Esophagus muscularis mucosa (tissue), 4 donors: ENCODE results near the gene FRK. TPM values are rescaled to one million over a fixed set of nuclear protein-coding genes. Genes with fewer than 3 reads are reported as not detected.

Experiments used
- DNase-seq: peaks from one replicate; pipeline ENCODE4 v3.0.0-alpha.2; 2017; ENCODE audit errors: extremely low spot score
- H3K27ac ChIP-seq, 4 donors: fragments of 200-600 bp; sonication (generic); replicated peaks in 1 of 4; 1 replicate in 3 of 4; 2 replicates in 1 of 4; pipeline ENCODE4 v1.5.1; 2016 to 2019; ENCODE audit warnings: mild to moderate bottlenecking in 1 of 4
- H3K27me3 ChIP-seq, 4 donors: fragments of 200-600 bp; sonication (generic); one replicate each; pipeline versions ENCODE4 v1.5.1 to v1.6.0; 2016 to 2019
- H3K36me3 ChIP-seq, 4 donors: fragments of 200-600 bp; sonication (generic); one replicate each; pipeline ENCODE4 v1.5.1; 2016 to 2019
- H3K4me1 ChIP-seq, 4 donors: fragments of 200-600 bp; sonication (generic); one replicate each; pipeline ENCODE4 v1.5.1; 2016 to 2019
- H3K4me3 ChIP-seq, 4 donors: fragments of 200-600 bp; sonication (generic); 1 replicate in 2 of 4; 2 replicates in 2 of 4; pipeline ENCODE4 v1.5.1; 2016 to 2019; ENCODE audit warnings: mild to moderate bottlenecking in 4 of 4, moderate library complexity in 1 of 4
- H3K9me3 ChIP-seq, 4 donors: fragments of 200-600 bp; sonication (generic); 1 replicate in 3 of 4; 2 replicates in 1 of 4; pipeline ENCODE4 v1.5.1; 2016 to 2019
- EP300 ChIP-seq: sonication (generic); formaldehyde crosslinking; IDR thresholded peaks from one replicate; pipeline ENCODE4 v1.6.1; 2017; ENCODE audit warnings: antibody characterized with exemption
- POLR2A ChIP-seq: fragments of 450-650 bp; IDR thresholded peaks from one replicate; pipeline ENCODE4 v1.6.1; 2017; ENCODE audit warnings: antibody characterized with exemption, moderate library complexity, mild to moderate bottlenecking, low read depth
- POLR2AphosphoS5 ChIP-seq, 2 donors: sonication (generic); formaldehyde crosslinking; IDR thresholded peaks; one replicate each; pipeline ENCODE4 v1.6.1; 2017; ENCODE audit warnings: antibody characterized with exemption in 2 of 2
- WGBS: methylation state at CpG from one replicate; pipeline ENCODE4 v1.1.5; 2018; 5-methylcytosine and 5-hydroxymethylcytosine counted together
- intact Hi-C: fragments of 100-400 bp; cut with DNase I; formaldehyde crosslinking; loops from one replicate; pipeline ENCODE4 v1.15.1; 2023
- total RNA-seq, 4 donors: library from RNA; depleted of rRNA; stranded (reverse); fragments of >200 nt; gene quantifications; one replicate each; pipeline versions ENCODE4 v1.1.0 to v1.2.1, GENCODE V29; 2016
- TF ChIP-seq, protein P1 (sequence below), 3 experiments: fragments of 200-600 bp in 2 of 3; fragments of 450-650 bp in 1 of 3; sonication (generic) in 2 of 3; IDR thresholded peaks; one replicate each; pipeline ENCODE4 v1.5.1; 2017 to 2019; ENCODE audit warnings: antibody characterized with exemption in 3 of 3, mild to moderate bottlenecking in 2 of 3, moderate library complexity in 1 of 3

Gene FRK
- total RNA-seq, 4 donors from 2014 or later, result 0.17 to 0.57 (median 0.40) TPM

DNA sequence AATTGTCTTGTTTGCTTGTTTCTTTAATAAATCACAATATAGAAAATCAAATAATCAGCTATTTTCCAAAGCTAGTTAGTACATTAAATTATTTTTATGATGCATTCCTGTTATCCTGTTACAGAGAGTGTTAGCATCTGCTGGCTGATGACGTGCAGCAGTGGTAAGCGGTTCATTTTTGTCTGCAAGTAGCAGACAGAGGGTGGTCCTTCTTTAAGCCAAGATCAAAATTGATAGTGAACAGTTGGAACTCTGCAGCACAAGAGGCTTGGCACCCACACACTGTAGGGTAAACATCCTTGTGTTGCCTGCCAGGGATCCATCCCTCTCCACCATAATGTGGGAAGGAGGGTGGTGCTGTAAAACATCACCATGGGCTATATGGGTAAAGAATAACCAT is 158.3 kb downstream of the FRK start:
- no peak for TF ChIP-seq POLR2A
- no peak for TF ChIP-seq POLR2AphosphoS5 (IDR thresholded peaks at IDR 0.05)
- TF ChIP-seq, protein P1, sequence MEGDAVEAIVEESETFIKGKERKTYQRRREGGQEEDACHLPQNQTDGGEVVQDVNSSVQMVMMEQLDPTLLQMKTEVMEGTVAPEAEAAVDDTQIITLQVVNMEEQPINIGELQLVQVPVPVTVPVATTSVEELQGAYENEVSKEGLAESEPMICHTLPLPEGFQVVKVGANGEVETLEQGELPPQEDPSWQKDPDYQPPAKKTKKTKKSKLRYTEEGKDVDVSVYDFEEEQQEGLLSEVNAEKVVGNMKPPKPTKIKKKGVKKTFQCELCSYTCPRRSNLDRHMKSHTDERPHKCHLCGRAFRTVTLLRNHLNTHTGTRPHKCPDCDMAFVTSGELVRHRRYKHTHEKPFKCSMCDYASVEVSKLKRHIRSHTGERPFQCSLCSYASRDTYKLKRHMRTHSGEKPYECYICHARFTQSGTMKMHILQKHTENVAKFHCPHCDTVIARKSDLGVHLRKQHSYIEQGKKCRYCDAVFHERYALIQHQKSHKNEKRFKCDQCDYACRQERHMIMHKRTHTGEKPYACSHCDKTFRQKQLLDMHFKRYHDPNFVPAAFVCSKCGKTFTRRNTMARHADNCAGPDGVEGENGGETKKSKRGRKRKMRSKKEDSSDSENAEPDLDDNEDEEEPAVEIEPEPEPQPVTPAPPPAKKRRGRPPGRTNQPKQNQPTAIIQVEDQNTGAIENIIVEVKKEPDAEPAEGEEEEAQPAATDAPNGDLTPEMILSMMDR (IDR thresholded peaks at IDR 0.05), result no peak
- TF ChIP-seq EP300, result no peak
- no peaks in the 10 kb centered on the region for H3K9me3 ChIP-seq
- intact Hi-C loops, result no loop called here
- H3K4me1 ChIP-seq, result peaks cover 0 to 9% (median 0%) of the 10 kb centered on the region in 4 donors
- H3K27ac ChIP-seq, result no peak overlapping the region
- WGBS, result 86% methylated on average over 2 of the region's 2 CpGs
- no peaks in the 10 kb centered on the region for H3K36me3 ChIP-seq
- no peak overlapping the region for H3K4me3 ChIP-seq
- DNase-seq, result no peak
- H3K27me3 ChIP-seq, result no peaks in the 10 kb centered on the region

DNA sequence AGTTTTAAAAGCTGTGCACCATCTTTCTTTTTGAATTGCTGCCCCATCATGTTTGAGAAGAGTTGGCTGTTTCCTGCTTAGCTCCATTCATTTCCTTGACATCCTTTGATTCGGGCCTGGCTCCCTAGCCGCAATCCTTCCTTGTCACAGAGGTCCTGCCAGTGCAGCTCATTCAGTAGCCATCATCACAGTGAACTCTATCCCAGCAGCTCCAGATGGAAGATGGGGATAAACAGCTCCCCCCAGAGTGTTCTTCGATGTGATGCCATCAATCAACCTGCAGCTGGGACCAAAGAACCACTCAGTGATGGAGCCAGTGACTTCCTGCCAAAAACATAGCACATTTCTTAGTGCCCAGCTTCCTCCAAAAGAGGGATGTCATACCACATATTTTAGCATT is 158.8 kb downstream of the FRK start:
- no peaks in the 10 kb centered on the region for H3K27me3 ChIP-seq
- no peaks in the 10 kb centered on the region for H3K9me3 ChIP-seq
- WGBS, result 58% methylated on average over 3 of the region's 3 CpGs
- H3K27ac ChIP-seq, result no peak overlapping the region
- intact Hi-C loops, result no loop called here
- no peaks in the 10 kb centered on the region for H3K36me3 ChIP-seq
- TF ChIP-seq POLR2AphosphoS5 (IDR thresholded peaks at IDR 0.05), result no peak
- no peak for TF ChIP-seq POLR2A
- TF ChIP-seq EP300, result no peak
- TF ChIP-seq, protein P1 (IDR thresholded peaks at IDR 0.05), result no peak
- H3K4me3 ChIP-seq, result no peak overlapping the region
- DNase-seq, result no peak
- H3K4me1 ChIP-seq, result peaks cover 0 to 9% (median 0%) of the 10 kb centered on the region in 4 donors

DNA sequence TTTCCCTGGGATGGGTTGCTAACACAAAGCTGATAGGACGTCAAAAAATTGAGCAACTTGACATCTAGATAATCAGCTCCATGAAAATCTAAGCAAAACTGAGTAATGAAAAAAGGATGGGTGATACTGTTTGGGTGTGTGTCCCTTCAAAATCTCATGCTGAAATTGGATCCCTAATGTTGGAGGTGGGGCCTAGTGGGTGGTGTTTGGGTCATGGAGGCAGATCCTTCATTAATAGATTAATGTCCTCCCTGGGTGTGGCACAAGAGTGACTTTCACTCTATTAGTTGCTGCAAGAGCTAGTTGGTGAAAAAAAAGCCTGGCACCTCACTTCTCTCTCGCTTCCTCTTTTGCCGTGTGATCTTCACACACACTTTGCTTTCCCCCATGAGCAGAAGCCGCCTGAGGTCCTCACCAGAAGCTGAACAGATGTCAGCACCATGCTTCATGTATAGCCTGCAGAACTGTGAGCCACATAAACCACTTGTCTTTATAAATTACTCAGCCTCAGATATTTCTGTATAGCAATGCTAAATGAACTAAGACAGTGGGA is 160.9 kb downstream of the FRK start:
- no peaks in the 10 kb centered on the region for H3K36me3 ChIP-seq
- H3K4me1 ChIP-seq, result peaks cover 0 to 3% (median 0%) of the 10 kb centered on the region in 4 donors
- no peak for DNase-seq
- H3K9me3 ChIP-seq, result no peaks in the 10 kb centered on the region
- intact Hi-C loops, result loop anchor here (5.0 kb wide), 1 partner anchor 1153 kb away; no protein-coding TSS in a partner anchor
- TF ChIP-seq POLR2A (no peak), POLR2AphosphoS5 (IDR thresholded peaks at IDR 0.05) (no peak), EP300 (no peak)
- TF ChIP-seq, protein P1 (IDR thresholded peaks at IDR 0.05), result no peak
- 87% methylated on average over 4 of the region's 4 CpGs for WGBS
- H3K27ac ChIP-seq, result no peak overlapping the region
- no peak overlapping the region for H3K4me3 ChIP-seq
- H3K27me3 ChIP-seq, result no peaks in the 10 kb centered on the region

DNA sequence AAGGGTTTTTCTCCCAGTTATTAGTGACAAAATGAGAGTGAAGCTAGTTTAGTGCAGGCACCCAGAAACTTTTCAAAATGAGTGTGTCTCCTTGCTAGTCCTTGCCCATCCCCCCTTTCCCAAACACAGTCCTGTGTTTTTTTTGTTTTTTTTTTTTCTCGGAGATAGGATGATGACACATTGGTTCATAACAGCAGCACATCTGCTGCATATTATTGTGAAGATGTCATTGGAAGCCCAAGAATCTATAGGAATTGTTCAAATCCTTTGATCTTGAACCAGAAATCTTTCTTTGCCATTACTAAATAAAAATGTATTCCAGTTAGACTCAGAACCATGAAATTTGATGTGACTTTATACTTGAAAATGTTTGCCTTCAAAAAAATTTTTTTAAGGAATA is 162.4 kb downstream of the FRK start:
- intact Hi-C loops, result loop anchor here (5.0 kb wide), 1 partner anchor 1151 kb away; no protein-coding TSS in a partner anchor
- no peak for DNase-seq
- WGBS, result 54% methylated on average over 1 of the region's 1 CpG

DNA sequence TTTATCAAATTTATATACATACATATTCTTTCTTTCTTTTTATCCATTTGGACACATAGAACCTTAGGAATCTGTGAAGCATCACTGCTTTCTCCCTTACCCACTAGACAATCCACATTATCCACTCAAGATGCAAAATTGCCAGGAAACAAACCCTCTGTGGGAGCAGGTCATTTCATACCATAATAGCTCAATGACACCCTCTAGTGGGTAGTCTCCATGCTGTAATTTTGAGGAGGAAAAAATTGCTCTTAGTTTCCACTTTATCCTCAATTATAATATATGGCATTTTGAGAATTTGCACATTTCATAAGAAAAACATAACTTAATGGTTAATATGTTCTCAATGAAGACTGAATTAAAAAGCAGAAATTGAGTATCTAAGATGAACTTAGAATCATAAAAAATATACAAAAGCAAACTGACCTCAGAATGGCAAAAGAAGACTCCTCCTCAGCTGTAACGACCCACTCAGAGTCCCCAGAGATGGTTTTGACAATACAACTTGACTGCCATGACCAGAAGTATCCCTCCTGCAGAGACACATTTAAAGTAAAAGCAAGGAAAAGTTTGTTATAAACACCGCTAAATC is 164.1 kb downstream of the FRK start:
- H3K9me3 ChIP-seq, result no peaks in the 10 kb centered on the region
- no peaks in the 10 kb centered on the region for H3K4me1 ChIP-seq
- H3K27ac ChIP-seq, result no peak overlapping the region
- intact Hi-C loops, result loop anchor here (5.0 kb wide), 1 partner anchor 1149 kb away; no protein-coding TSS in a partner anchor
- WGBS, result 70% methylated on average over 2 of the region's 2 CpGs
- H3K27me3 ChIP-seq, result no peaks in the 10 kb centered on the region
- no peak for DNase-seq
- no peak overlapping the region for H3K4me3 ChIP-seq
- TF ChIP-seq, protein P1 (IDR thresholded peaks at IDR 0.05), result peak; percentile 42 to 74 (median 63)
- no peak for TF ChIP-seq EP300
- no peaks in the 10 kb centered on the region for H3K36me3 ChIP-seq

More for the DNA sequence above, 162.4 kb downstream of the FRK start:
- no peaks in the 10 kb centered on the region for H3K36me3 ChIP-seq
- H3K4me3 ChIP-seq, result no peak overlapping the region
- no peaks in the 10 kb centered on the region for H3K9me3 ChIP-seq
- no peaks in the 10 kb centered on the region for H3K27me3 ChIP-seq
- no peaks in the 10 kb centered on the region for H3K4me1 ChIP-seq
- no peak overlapping the region for H3K27ac ChIP-seq
- TF ChIP-seq EP300 (no peak), POLR2AphosphoS5 (IDR thresholded peaks at IDR 0.05) (no peak)
